HCT116 (cell line): ENCODE data around the gene GOLM1. TPM values are rescaled to one million over a fixed set of nuclear protein-coding genes. Genes with fewer than 3 reads are reported as not detected.
"Not testable (repeated sequence)": the region's sequence is repeated elsewhere in the genome, so short reads cannot be mapped to it uniquely, and the experiment has no call there.

Experiments used
- ATAC-seq: fragments of 200-7000 bp; cut with Tn5 transposase; 2 replicates; pipeline ENCODE4 v1.9.1; 2020; ENCODE audit warnings: mild to moderate bottlenecking, moderate library complexity
- BruUV-seq: library from RNA; stranded (reverse); fragments of 400-500 nt; replicated peaks from 2 replicates; lab custom pipeline; 2021; lab: Mats Ljungman, UMichigan
- CTCF ChIA-PET: fragments of 300-600 bp; sonication (Branson Sonifier 250); formaldehyde crosslinking; loops from one replicate; lab custom pipeline; 2021; ENCODE audit warnings: antibody characterized with exemption; lab: Charles Lee
- POLR2A ChIA-PET: fragments of 300-600, 350-600 bp; sonication (Branson Sonifier 250); formaldehyde crosslinking; loops from one replicate; lab custom pipeline; 2021; ENCODE audit warnings: antibody characterized with exemption; lab: Charles Lee
- RAD21 ChIA-PET, 2 experiments: fragments of 300-600 bp; sonication (Branson Sonifier 250); formaldehyde crosslinking; loops; one replicate each; lab custom pipeline; 2023; ENCODE audit warnings: low total read pairs in 2 of 2; ENCODE audit not compliant: uncharacterized antibody in 2 of 2, unreplicated experiment in 2 of 2, low non-redundant PET in 1 of 2; lab: Charles Lee
- DNase-seq: peaks from one replicate; pipeline ENCODE4 v3.0.0-alpha.2; 2010; ENCODE audit warnings: low read depth, low spot score
- H2AFZ ChIP-seq: fragments of 200-600 bp; shearing (Covaris generic), sonication (generic); 2 replicates; pipeline ENCODE4 v1.6.1; 2017; ENCODE audit warnings: low read depth, mixed run types, mixed read lengths, antibody characterized with exemption, low read length; ENCODE audit not compliant: poor library complexity, severe bottlenecking
- H3K27ac ChIP-seq: 2 replicates; pipeline ENCODE4 v1.5.1; 2012; ENCODE audit warnings: low read depth, low read length
- H3K27me3 ChIP-seq: fragments of 200-600 bp; sonication (generic); 2 replicates; pipeline ENCODE4 v1.6.1; 2016; ENCODE audit warnings: mixed run types, low read length, mixed read lengths; ENCODE audit not compliant: insufficient read depth
- H3K36me3 ChIP-seq, 2 experiments: fragments of 200-500 bp in 1 of 2; fragments of 200-600 bp in 1 of 2; sonication (Bioruptor generic) in 1 of 2; sonication (generic) in 1 of 2; 2 replicates each; pipeline versions ENCODE4 v1.5.1 to v1.6.1; 2014 to 2016; ENCODE audit warnings: low read length in 2 of 2, inconsistent platforms in 1 of 2, mixed read lengths in 1 of 2, mixed run types in 1 of 2; ENCODE audit not compliant: insufficient read depth in 2 of 2, control insufficient read depth in 1 of 2
- H3K4me1 ChIP-seq, 2 experiments: fragments of 200-600 bp in 1 of 2; sonication (generic) in 1 of 2; 2 replicates each; pipeline versions ENCODE4 v1.5.1 to v1.6.1; 2012 to 2017; ENCODE audit warnings: low read length in 2 of 2, inconsistent platforms in 1 of 2, mild to moderate bottlenecking in 1 of 2, mixed read lengths in 1 of 2, mixed run types in 1 of 2, moderate library complexity in 1 of 2; ENCODE audit not compliant: insufficient read depth in 2 of 2, control insufficient read depth in 1 of 2
- H3K4me2 ChIP-seq: fragments of 200-600 bp; sonication (generic); 2 replicates; pipeline ENCODE4 v1.6.1; 2017; ENCODE audit warnings: mixed run types, low read length, mixed read lengths
- H3K4me3 ChIP-seq, 2 experiments: fragments of 200-600 bp in 1 of 2; sonication (generic) in 1 of 2; replicated peaks in 1 of 2; 2 replicates each; pipeline ENCODE4 v1.5.1; 2011 to 2016; ENCODE audit warnings: low read length in 2 of 2, control low read depth in 1 of 2, low read depth in 1 of 2, mild to moderate bottlenecking in 1 of 2, mixed read lengths in 1 of 2, mixed run types in 1 of 2
- H3K79me2 ChIP-seq: fragments of 200-600 bp; sonication (generic); 2 replicates; pipeline ENCODE4 v1.6.1; 2017; ENCODE audit warnings: mild to moderate bottlenecking, mixed run types, low read length, moderate library complexity, mixed read lengths; ENCODE audit not compliant: insufficient read depth
- H3K9ac ChIP-seq: fragments of 200-600 bp; sonication (generic); 2 replicates; pipeline ENCODE4 v1.6.1; 2016; ENCODE audit warnings: low read length, mixed read lengths
- H3K9me2 ChIP-seq: fragments of 200-600 bp; sonication (generic), shearing (Covaris generic); 2 replicates; pipeline ENCODE4 v1.6.1; 2017; ENCODE audit warnings: mixed run types, mild to moderate bottlenecking, moderate library complexity; ENCODE audit not compliant: insufficient read depth
- H3K9me3 ChIP-seq, 2 experiments: fragments of 200-500 bp in 1 of 2; fragments of 200-600 bp in 1 of 2; sonication (Bioruptor generic) in 1 of 2; sonication (generic) in 1 of 2; 2 replicates each; pipeline ENCODE4 v1.6.1; 2014 to 2017; ENCODE audit warnings: low read length in 2 of 2, mixed read lengths in 2 of 2, inconsistent platforms in 1 of 2, low read depth in 1 of 2, mild to moderate bottlenecking in 1 of 2, mixed run types in 1 of 2, moderate library complexity in 1 of 2; ENCODE audit not compliant: control insufficient read depth in 1 of 2, insufficient read depth in 1 of 2
- H4K20me1 ChIP-seq: fragments of 200-600 bp; sonication (generic), shearing (Covaris generic); 2 replicates; pipeline ENCODE4 v1.6.1; 2017; ENCODE audit warnings: mixed run types, mild to moderate bottlenecking, moderate library complexity; ENCODE audit not compliant: insufficient read depth
- CEBPB ChIP-seq: IDR thresholded peaks from 2 replicates; pipeline ENCODE4 v1.6.1; 2012; ENCODE audit warnings: low read depth
- EZH2 ChIP-seq: fragments of 200-600 bp; sonication (generic); IDR thresholded peaks from 2 replicates; pipeline ENCODE4 v1.6.1; 2017; ENCODE audit warnings: antibody characterized with exemption, mixed run types
- POLR2A ChIP-seq: IDR thresholded peaks from 2 replicates; pipeline ENCODE4 v1.7.0; 2011; ENCODE audit warnings: borderline replicate concordance; ENCODE audit not compliant: insufficient read depth, insufficient read length; ENCODE audit errors: extremely low read depth
- RAD21 ChIP-seq: IDR thresholded peaks from 2 replicates; pipeline ENCODE4 v1.6.1; 2012; ENCODE audit warnings: low read depth, mild to moderate bottlenecking
- SP1 ChIP-seq: IDR thresholded peaks from 2 replicates; pipeline ENCODE4 v1.6.1; 2012; ENCODE audit warnings: low read depth
- SRF ChIP-seq: IDR thresholded peaks from 2 replicates; pipeline ENCODE4 v1.6.1; 2012; ENCODE audit warnings: low read depth
- ZFX ChIP-seq: fragments of 450-650 bp; IDR thresholded peaks from 2 replicates; pipeline ENCODE4 v1.6.1; 2017
- ZNF274 ChIP-seq: fragments of 200-500 bp; sonication (Bioruptor generic); IDR thresholded peaks from 2 replicates; pipeline ENCODE4 v1.6.1; 2014; ENCODE audit warnings: mild to moderate bottlenecking, low read depth, low read length, inconsistent platforms
- intact Hi-C: fragments of 100-400 bp; cut with micrococcal nuclease; formaldehyde crosslinking; loops from 2 replicates; pipeline ENCODE4 v1.10.0; 2022
- total RNA-seq: library from RNA; stranded (reverse); gene quantifications from one replicate; pipeline ENCODE4 v1.2.1, GENCODE V29; 2021; ENCODE audit not compliant: unreplicated experiment
- TF ChIP-seq, protein P1 (sequence below): IDR thresholded peaks from 2 replicates; pipeline ENCODE4 v1.6.1; 2012
- TF ChIP-seq, protein P2 (sequence below): IDR thresholded peaks from 2 replicates; pipeline ENCODE4 v1.6.1; 2012

Gene GOLM1
- total RNA-seq, 1 experiment from 2014 or later = 69.8 TPM

DNA sequence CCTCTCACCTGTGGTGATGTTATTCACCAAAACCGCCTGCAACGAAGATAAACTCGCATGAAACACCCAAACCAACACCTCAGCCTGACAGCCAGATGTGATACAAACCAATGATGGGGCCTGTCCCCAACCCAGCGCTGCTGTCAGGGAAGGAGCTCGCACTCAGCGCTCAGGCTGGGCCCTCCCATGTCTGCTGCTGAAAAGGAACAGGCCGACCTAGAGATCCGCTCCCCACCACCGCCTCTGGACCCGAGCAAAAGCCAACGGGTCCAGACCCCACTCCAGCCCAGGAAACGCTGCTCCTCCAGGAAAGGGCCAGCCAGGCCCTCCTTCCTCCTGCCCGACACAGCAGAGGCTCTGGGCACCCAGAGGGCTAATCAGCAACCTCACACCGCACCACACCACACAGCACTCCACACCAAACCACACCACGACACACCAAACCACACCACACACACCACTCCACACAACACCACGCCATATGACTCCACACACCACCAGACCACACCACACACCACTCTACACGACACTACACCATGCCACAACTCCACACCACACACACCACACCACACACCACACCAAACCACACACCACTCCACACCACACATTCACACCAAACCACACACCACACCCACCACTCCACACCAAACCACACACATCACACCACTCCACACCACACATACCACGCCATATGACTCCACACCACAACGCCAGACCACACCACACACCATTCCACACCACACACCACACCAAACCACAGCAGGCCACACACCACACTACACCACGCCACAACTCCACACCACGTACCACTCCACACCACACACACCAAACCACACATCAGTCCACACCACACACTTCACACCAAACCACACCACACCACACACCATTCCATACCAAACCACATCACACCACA is 46.5 kb downstream of the GOLM1 start:
- TF ChIP-seq SRF (no peak), EZH2 (no peak), SP1 (no peak), RAD21 (no peak), ZFX (no peak), ZNF274 (no peak), CEBPB (no peak), POLR2A (no peak)
- TF ChIP-seq, protein P1, sequence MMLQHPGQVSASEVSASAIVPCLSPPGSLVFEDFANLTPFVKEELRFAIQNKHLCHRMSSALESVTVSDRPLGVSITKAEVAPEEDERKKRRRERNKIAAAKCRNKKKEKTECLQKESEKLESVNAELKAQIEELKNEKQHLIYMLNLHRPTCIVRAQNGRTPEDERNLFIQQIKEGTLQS = no peak
- TF ChIP-seq, protein P2, sequence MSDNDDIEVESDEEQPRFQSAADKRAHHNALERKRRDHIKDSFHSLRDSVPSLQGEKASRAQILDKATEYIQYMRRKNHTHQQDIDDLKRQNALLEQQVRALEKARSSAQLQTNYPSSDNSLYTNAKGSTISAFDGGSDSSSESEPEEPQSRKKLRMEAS = no peak
- Histone ChIP-seq H3K4me3 (no peak overlapping the region), H3K4me2 (no peak overlapping the region), H3K9me3 (no peaks in the 10 kb centered on the region), H3K27ac (no peak overlapping the region), H2AFZ (no peak overlapping the region), H4K20me1 (no peaks in the 10 kb centered on the region), H3K9ac (no peak overlapping the region), H3K79me2 (peaks cover 14% of the 10 kb centered on the region; the same call in 1 of the 2 replicates), H3K27me3 (no peaks in the 10 kb centered on the region), H3K36me3 (no peaks in the 10 kb centered on the region), H3K9me2 (no peaks in the 10 kb centered on the region), H3K4me1 (no peaks in the 10 kb centered on the region)
- DNase-seq (no peak), ATAC-seq (peak; percentile 32; the same call in 1 of the 2 replicates)
- ChIA-PET RAD21 (no interaction called here), POLR2A (no interaction called here), CTCF (no interaction called here)
- BruUV-seq = no TSS peak
- intact Hi-C loops = no loop called here

GRCh38 chr9:86048018-86048742 is 51.2 kb downstream of the GOLM1 start:
- POLR2A ChIA-PET, H3K36me3 ChIP-seq, H2AFZ ChIP-seq, H3K27me3 ChIP-seq, H3K27ac ChIP-seq, ATAC-seq, BruUV-seq, H3K9me3 ChIP-seq, intact Hi-C loops, CTCF ChIA-PET, H3K79me2 ChIP-seq, H3K4me1 ChIP-seq, H3K4me2 ChIP-seq, H3K9ac ChIP-seq, H4K20me1 ChIP-seq, DNase-seq, H3K4me3 ChIP-seq, H3K9me2 ChIP-seq, RAD21 ChIA-PET: not testable (repeated sequence)
